ENCODE measurements around the gene ODF4. TPM values are rescaled to one million over a fixed set of nuclear protein-coding genes. Genes with fewer than 3 reads are reported as not detected.

Gene ODF4
- total and polyA plus RNA-seq, 10 of the 15 experiments (the other 5 are each of a cell fraction or from before 2014, with no cell fraction given), result not detected

DNA sequence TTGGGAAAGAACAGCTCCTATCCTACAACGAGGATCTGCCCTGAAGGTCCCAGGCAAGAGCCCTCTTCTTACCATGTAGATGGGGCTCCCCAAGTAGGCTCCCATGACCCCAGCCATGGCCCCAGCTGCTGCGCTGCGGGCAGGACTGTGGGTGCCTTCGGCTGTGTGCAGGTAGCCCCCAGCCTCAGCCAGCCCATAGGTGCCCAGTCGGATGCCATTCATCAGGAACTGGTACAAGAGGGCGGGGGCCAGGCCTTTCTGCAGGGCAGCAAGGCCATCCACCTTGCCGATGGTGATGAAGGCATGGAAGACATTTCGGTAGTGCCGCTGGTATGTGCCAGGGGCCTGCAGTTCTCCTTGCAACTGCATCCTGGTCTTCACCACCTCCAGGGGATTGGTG is 45.3 kb upstream of the ODF4 start (continued):
- TF ChIP-seq, protein P1, sequence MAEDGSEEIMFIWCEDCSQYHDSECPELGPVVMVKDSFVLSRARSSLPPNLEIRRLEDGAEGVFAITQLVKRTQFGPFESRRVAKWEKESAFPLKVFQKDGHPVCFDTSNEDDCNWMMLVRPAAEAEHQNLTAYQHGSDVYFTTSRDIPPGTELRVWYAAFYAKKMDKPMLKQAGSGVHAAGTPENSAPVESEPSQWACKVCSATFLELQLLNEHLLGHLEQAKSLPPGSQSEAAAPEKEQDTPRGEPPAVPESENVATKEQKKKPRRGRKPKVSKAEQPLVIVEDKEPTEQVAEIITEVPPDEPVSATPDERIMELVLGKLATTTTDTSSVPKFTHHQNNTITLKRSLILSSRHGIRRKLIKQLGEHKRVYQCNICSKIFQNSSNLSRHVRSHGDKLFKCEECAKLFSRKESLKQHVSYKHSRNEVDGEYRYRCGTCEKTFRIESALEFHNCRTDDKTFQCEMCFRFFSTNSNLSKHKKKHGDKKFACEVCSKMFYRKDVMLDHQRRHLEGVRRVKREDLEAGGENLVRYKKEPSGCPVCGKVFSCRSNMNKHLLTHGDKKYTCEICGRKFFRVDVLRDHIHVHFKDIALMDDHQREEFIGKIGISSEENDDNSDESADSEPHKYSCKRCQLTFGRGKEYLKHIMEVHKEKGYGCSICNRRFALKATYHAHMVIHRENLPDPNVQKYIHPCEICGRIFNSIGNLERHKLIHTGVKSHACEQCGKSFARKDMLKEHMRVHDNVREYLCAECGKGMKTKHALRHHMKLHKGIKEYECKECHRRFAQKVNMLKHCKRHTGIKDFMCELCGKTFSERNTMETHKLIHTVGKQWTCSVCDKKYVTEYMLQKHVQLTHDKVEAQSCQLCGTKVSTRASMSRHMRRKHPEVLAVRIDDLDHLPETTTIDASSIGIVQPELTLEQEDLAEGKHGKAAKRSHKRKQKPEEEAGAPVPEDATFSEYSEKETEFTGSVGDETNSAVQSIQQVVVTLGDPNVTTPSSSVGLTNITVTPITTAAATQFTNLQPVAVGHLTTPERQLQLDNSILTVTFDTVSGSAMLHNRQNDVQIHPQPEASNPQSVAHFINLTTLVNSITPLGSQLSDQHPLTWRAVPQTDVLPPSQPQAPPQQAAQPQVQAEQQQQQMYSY (CRISPR knock-in tag; IDR thresholded peaks at IDR 0.05), result no peak
- no peak for TF ChIP-seq USF2 (IDR thresholded peaks at IDR 0.05; ENCODE audit: borderline replicate concordance, low read depth, low read length)
- TF ChIP-seq SMAD5 (IDR thresholded peaks at IDR 0.05; ENCODE audit: low read depth), result no peak
- TF ChIP-seq BRCA1 (IDR thresholded peaks at IDR 0.05; ENCODE audit: low read depth, low read length), result no peak
- no peak for TF ChIP-seq NBN (IDR thresholded peaks at IDR 0.05)
- TF ChIP-seq, protein P2, sequence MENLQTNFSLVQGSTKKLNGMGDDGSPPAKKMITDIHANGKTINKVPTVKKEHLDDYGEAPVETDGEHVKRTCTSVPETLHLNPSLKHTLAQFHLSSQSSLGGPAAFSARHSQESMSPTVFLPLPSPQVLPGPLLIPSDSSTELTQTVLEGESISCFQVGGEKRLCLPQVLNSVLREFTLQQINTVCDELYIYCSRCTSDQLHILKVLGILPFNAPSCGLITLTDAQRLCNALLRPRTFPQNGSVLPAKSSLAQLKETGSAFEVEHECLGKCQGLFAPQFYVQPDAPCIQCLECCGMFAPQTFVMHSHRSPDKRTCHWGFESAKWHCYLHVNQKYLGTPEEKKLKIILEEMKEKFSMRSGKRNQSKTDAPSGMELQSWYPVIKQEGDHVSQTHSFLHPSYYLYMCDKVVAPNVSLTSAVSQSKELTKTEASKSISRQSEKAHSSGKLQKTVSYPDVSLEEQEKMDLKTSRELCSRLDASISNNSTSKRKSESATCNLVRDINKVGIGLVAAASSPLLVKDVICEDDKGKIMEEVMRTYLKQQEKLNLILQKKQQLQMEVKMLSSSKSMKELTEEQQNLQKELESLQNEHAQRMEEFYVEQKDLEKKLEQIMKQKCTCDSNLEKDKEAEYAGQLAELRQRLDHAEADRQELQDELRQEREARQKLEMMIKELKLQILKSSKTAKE (IDR thresholded peaks at IDR 0.05; ENCODE audit: low read depth, poor library complexity, severe bottlenecking), result no peak
- no peak for TF ChIP-seq ZBTB11 (CRISPR knock-in tag; IDR thresholded peaks at IDR 0.05)
